Right ventricle myocardium superior (tissue), 1 donor: ENCODE results near the gene SIL1. TPM values are rescaled to one million over a fixed set of nuclear protein-coding genes. Genes with fewer than 3 reads are reported as not detected.
"Not testable (repeated sequence)": the region's sequence is repeated elsewhere in the genome, so short reads cannot be mapped to it uniquely, and the experiment has no call there.

Source experiments
- ATAC-seq: fragments of 200-7000 bp; cut with Tn5 transposase; one replicate; pipeline ENCODE4 v1.9.1; 2020; ENCODE audit warnings: mild to moderate bottlenecking; ENCODE audit not compliant: poor library complexity
- DNase-seq: peaks from one replicate; pipeline ENCODE4 v3.0.0-alpha.2; 2020
- intact Hi-C: fragments of 100-400 bp; cut with DNase I; formaldehyde crosslinking; loops from one replicate; pipeline ENCODE4 v1.11.2; 2022
- total RNA-seq: library from RNA; stranded (reverse); fragmentation: NEBNext Ultra II Directional; extraction: Animal tissue kit (Norgen Biotek cat#: 25700); gene quantifications from one replicate; pipeline ENCODE4 v1.2.1, GENCODE V29; 2021
- donor health status: DM: no; HTN: yes; CAD: no; lungs with severe emphysema.

The SIL1 gene
- total RNA-seq, 1 donor from 2014 or later, result 42.1 TPM

DNA sequence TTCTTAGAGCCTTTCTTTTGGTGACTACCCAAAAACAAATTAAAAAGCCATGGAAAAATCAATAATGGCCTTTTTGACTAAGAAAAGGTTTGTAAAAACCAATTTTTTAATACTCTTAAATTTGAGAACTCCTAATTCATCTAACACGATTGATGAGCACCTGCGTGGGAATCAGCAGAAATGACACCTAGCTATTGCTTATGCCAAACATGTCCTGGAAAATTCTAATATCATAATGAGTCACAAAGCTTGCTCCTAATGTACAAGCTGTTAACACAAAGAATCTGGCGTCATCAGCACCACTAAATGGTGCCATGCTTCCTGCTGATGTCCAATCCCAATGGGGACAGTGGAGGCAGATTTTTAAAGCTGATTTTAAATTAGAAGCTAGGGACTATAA, 176.8 kb downstream of the SIL1 start:
- intact Hi-C loops, result no loop called here
- ATAC-seq (no peak), DNase-seq (no peak)

- DNase-seq, result no peak
- intact Hi-C loops, result no loop called here
- no peak for ATAC-seq
These were observed 178.3 kb downstream of the SIL1 start for GRCh38 chr5:139019880-139020279.

DNA sequence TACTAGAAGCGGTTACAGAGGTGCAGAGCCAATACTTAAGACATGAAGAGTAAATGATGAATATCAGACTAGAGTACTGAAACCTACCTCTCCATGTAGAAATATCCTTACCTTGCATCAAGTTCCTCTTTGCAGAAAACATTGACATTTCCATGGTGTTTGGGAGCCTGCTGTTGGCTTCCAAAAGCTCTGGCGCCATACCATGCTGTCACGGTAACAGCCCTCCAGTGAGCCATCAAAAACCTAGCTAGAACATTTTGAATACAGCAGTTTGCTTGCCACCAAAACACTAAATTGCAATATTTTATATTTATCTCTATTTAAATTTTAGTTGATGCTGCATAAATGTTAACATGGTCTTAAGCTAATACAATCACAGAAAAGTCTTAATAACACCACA, 179.0 kb downstream of the SIL1 start:
- ATAC-seq (no peak), DNase-seq (no peak)
- intact Hi-C loops, result no loop called here

DNA sequence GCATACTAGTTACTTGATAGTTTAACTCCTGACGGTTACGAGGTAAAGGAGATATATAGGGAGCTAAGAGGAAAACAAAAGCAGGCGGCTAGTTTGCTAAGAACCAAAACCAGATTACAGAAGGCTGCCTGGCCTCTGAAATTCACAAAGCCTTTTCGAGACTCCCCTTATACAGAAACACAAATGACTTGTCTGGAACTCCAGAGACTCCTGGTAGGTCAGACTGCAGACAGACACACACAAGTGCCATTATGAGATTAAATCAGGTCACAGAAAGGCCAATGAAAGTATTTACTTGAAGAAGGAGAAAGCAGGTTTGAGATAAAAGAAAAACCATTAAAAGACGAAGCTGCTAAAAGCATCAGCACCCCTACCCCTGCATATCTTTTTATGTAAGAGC, 180.5 kb downstream of the SIL1 start:
- intact Hi-C loops, result no loop called here
- no peak for ATAC-seq
- no peak for DNase-seq

DNA sequence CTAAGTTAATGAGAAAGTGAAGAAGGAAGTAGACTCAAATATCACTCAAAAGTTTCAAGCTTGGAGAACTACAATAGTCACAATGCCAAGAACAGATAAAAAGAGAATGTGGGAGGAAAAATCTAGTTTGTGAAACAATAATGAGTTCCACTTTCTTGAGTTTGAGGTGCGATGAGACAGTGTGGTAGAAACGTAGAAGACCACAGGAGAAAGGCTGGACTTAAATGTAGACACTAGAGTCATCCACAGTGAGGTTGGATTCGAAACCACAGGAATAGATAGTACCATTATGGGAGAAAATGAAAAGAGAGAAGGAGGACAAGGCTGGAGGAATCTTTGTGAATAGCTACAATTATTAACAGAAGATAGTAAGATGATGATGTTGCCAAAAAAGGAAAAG, 182.0 kb downstream of the SIL1 start:
- intact Hi-C loops, result no loop called here
- ATAC-seq, result no peak
- DNase-seq, result no peak

- ATAC-seq (no peak), DNase-seq (no peak)
- intact Hi-C loops, result no loop called here
These were observed 183.4 kb downstream of the SIL1 start for GRCh38 chr5:139014726-139015125.

DNA sequence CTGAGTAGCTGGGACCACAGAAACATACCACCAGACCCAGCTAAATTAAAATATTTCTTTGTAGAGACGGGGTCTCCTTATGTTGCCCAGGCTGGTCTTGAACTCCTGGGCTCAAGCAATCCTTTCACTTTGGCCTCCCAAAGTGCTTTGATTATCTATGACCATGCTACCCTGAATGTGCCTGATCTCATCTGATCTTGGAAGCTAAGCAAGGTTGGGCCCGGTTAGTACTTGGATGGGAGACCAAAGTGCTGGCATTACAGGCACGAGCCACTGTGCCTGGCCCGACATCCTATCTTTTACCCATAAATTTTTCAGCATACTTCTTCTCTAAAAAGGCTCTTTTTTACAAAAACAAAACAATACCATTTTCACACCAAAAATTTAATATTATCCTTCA, 186.0 kb downstream of the SIL1 start:
- DNase-seq, result no peak
- no peak for ATAC-seq
- intact Hi-C loops, result no loop called here

- ATAC-seq, intact Hi-C loops, DNase-seq: not testable (repeated sequence)
These were observed 187.0 kb downstream of the SIL1 start for GRCh38 chr5:139011156-139011555.

GRCh38 chr5:139004374-139005307, 193.5 kb downstream of the SIL1 start:
- intact Hi-C loops, result no loop called here
- ATAC-seq (no peak), DNase-seq (no peak)

GRCh38 chr5:138999674-139000073, 198.5 kb downstream of the SIL1 start:
- DNase-seq, result no peak
- ATAC-seq, result no peak

GRCh38 chr5:138998521-138998920, 199.6 kb downstream of the SIL1 start:
- ATAC-seq (no peak), DNase-seq (no peak)
- intact Hi-C loops, result no loop called here

More at GRCh38 chr5:138999674-139000073, 198.5 kb downstream of the SIL1 start:
- intact Hi-C loops, result no loop called here

DNA sequence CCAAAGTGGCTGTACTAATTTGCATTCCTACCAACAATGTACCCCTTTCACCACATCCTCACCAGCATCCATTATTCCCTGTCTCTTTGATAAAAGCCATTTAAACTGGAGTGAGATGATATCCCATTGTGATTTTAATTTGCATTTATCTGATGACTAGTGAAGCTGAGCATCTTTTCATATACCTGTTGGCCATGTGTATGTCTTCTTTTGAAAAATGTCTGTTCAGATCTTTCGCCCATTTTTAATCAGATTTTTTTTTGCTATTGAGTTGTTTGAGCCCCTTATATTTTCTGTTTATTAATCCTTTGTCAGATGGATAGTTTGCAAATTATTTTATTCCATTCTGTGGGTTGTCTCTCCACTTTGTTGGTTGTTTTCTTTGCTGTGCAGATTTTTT, 202.0 kb downstream of the SIL1 start:
- DNase-seq (no peak), ATAC-seq (no peak)
- intact Hi-C loops, result no loop called here

DNA sequence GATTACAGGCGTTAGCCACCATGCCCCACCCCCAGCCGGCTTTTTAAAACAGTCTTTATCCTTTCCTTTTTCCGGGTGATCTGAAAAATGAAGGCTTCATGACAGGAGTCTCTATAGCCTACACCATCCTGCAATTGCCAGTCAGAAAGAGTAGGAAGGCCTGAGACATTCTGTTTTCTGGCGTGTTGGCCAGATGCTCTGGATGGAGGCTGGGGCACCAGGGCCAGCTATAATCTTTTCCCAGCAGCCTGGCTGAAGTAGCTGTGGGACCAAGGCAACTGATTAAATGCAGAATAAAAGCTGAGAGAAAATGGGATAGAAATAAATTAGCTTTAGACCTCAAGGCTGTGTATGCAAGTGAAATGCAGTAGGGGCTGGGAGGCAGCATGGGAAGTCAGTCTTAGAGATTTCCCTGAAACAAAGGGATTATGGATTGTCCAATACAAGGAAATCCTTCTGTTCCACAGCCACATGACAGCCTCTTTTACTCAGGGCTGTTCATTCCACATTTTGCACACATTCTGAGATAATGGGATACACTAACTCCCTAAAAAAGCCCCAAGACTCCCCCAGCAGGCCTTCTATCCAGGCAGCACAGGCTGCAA, 207.1 kb downstream of the SIL1 start:
- ATAC-seq, result no peak
- DNase-seq, result no peak
- intact Hi-C loops, result no loop called here

DNA sequence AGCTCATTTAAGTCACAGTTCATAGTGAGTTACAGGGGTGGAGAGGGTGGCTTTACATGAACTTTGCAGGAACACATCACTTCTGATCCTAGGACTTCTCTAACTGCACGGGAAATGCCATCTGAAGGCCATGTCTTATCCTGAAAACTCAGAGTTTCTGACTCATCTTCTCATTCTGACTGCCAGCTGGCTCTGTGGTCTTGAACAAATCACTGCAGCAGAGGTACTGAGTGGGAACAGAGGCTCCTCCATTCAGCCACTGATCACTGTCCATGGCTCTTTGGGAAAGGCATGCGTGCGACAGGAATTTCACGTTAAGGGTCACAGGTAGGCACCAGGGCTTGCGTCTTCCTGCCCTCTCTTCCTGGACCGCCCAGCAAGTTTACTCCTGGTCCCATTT, 208.4 kb downstream of the SIL1 start:
- DNase-seq (no peak), ATAC-seq (no peak)
- intact Hi-C loops, result no loop called here

GRCh38 chr5:138986186-138986800, 211.9 kb downstream of the SIL1 start:
- ATAC-seq, result no peak
- DNase-seq, result no peak
- intact Hi-C loops, result no loop called here

DNA sequence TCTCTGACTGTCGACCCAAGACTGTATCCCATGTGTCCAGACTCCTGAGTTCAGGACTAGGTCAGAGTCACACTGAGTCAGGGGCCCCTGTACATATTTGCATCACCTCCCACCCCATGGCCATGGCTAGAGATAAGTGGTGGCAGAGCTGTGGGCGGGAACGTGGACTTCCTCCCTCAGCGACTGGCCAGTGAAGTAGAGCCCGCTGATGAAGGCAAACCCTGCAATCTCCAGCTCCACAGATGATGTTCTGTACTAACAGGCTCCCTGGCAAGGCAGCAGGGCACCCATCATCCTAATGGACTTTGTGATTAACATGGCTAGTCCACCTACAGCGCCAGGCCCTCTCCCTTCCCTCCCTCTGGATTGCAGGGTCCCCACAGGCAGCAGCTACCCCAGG, 212.5 kb downstream of the SIL1 start:
- ATAC-seq, result no peak
- intact Hi-C loops, result no loop called here
- no peak for DNase-seq

DNA sequence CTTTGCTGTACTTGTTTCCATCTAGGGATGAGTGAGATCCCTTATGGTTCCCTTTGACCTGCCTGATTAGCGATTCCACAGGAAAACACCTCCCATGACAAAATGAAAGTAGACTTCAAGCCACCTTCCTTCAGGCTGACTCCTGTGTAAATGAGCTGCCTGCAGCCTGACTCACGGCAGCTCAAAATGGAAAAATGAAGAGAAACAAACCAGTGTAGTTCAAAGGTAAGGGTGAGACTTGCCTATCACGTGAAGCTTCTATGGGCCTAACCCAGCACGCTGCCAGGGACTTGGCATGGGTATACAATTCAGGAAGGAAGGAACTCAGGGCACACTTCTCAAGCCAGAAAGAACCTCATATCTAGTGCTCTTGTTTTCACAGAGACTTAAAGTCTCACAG, 212.9 kb downstream of the SIL1 start:
- intact Hi-C loops, result no loop called here
- no peak for DNase-seq
- ATAC-seq, result no peak

GRCh38 chr5:138983984-138984383, 214.2 kb downstream of the SIL1 start:
- intact Hi-C loops, result no loop called here
- no peak for DNase-seq
- ATAC-seq, result no peak

DNA sequence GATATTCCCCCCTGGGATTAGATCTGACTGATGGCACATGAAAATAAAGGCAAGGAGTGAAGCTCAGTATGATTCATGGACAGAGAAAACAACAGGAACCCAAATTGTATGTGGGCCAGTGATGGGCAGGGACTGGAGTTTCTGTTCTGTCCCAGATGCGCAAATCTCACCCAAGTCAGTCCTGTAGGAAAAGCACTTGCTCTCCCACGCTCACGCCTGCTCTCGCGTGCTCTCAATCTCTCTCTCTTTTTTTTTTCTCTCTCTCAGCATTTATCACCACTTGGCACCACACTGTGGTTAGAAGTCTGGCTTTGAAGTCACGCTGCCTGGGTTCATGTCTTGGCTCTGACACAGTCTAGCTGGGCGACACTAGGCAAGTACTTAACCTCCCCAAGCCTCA, 216.6 kb downstream of the SIL1 start:
- ATAC-seq (peak; percentile 32), DNase-seq (no peak)
- intact Hi-C loops, result no loop called here

GRCh38 chr5:138981131-138981530, 217.0 kb downstream of the SIL1 start:
- ATAC-seq, result no peak
- no peak for DNase-seq
- intact Hi-C loops, result no loop called here
